ENCODE data around the gene RMDN3. TPM values are rescaled to one million over a fixed set of nuclear protein-coding genes. Genes with fewer than 3 reads are reported as not detected.

RMDN3 gene
- total and polyA plus RNA-seq, 2 donors from 2014 or later = 34.9 to 38.2 TPM

DNA sequence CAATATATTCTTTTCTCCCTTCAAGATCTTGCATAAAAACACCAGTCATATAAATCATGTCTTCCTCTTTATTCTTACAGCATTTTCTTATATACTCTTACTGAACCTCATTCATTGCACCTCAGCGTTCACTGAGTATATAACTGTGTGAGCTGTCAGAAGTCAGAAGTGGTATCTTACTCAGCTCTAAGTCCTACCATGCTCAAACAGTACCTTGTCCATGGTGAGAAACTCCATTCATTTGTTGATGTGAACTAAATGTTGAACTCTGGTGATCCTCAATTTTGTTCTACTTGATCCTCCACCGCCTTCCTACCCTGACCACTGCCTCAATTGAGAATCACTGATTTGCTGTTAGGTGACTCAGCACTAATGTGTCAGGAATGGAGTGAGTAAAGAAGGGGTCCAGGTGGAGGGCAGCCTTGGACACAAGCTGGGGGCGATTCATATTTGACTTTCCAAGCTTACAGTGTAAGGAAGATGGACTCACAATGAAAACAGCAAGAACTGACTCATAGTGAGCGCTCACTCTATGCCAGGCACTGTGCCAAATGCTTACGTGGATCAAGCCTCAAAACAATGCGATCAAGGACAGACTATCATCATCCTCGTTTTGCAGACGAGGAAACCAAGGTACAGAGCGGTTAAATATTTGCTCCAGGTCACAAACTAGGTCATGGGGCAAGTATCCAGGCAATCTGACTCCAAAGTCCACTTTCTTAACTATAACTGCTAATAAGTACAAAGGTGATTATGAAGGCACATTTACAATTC is 38.3 kb upstream of the RMDN3 start:
- H3K27me3 ChIP-seq (ENCODE audit: control insufficient read depth, insufficient read depth, low read length) = no peaks in the 10 kb centered on the region
- intact Hi-C loops (cut with DNase I) = no loop called here
- FAIRE-seq (no peak), DNase-seq (no peak)
- peaks cover 2 to 16% (median 6%) of the 10 kb centered on the region in 3 donors for H3K4me1 ChIP-seq (ENCODE audit: control insufficient read depth in 2 of 3, insufficient read depth in 2 of 3, low read depth in 1 of 3, low read length in 3 of 3)
- H3K4me3 ChIP-seq (ENCODE audit: low read length in 3 of 3) = peak overlapping the region in 1 of 3 donors; percentile 1
- H3K9ac ChIP-seq (ENCODE audit: low read length in 3 of 3) = no peak overlapping the region
- no peaks in the 10 kb centered on the region for H3K36me3 ChIP-seq (ENCODE audit: control insufficient read depth in 2 of 3, insufficient read depth in 3 of 3, low read length in 3 of 3)
- no peaks in the 10 kb centered on the region for H3K9me3 ChIP-seq (ENCODE audit: control insufficient read depth in 2 of 3, insufficient read depth in 1 of 3, low read length in 3 of 3)
- TF ChIP-seq, protein P1, sequence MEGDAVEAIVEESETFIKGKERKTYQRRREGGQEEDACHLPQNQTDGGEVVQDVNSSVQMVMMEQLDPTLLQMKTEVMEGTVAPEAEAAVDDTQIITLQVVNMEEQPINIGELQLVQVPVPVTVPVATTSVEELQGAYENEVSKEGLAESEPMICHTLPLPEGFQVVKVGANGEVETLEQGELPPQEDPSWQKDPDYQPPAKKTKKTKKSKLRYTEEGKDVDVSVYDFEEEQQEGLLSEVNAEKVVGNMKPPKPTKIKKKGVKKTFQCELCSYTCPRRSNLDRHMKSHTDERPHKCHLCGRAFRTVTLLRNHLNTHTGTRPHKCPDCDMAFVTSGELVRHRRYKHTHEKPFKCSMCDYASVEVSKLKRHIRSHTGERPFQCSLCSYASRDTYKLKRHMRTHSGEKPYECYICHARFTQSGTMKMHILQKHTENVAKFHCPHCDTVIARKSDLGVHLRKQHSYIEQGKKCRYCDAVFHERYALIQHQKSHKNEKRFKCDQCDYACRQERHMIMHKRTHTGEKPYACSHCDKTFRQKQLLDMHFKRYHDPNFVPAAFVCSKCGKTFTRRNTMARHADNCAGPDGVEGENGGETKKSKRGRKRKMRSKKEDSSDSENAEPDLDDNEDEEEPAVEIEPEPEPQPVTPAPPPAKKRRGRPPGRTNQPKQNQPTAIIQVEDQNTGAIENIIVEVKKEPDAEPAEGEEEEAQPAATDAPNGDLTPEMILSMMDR (IDR thresholded peaks at IDR 0.05; ENCODE audit: borderline replicate concordance, extremely low read depth, insufficient read depth) = no peak
- H3K27ac ChIP-seq (ENCODE audit: low read depth in 2 of 2, low read length in 2 of 2) = peak overlapping the region in 1 of 2 donors; percentile 48

DNA sequence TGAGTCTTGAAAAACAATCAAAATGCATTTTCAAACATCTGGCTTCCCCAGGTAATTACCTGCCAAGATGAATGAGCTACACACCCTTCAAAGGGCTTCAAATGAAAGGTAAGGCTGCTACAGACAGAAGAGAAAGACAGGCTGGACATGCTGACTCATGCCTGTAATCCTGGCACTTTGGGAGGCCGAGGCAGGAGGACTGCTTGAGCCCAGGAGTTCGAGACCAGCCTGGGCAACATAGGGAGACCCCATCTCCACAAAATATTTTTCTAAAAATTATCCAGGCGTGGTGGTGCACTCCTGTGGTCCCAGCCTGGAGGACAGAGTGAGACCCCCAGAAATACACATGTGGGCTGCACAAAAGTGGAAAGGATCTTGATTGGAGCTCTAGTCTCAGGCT is 37.3 kb upstream of the RMDN3 start:
- Histone ChIP-seq H3K9ac (ENCODE audit: low read length in 3 of 3) (no peak overlapping the region), H3K36me3 (ENCODE audit: control insufficient read depth in 2 of 3, insufficient read depth in 3 of 3, low read length in 3 of 3) (no peaks in the 10 kb centered on the region), H3K4me3 (ENCODE audit: low read length in 3 of 3) (no peak overlapping the region), H3K27me3 (ENCODE audit: control insufficient read depth, insufficient read depth, low read length) (no peaks in the 10 kb centered on the region), H3K4me1 (ENCODE audit: control insufficient read depth in 2 of 3, insufficient read depth in 2 of 3, low read depth in 1 of 3, low read length in 3 of 3) (peaks cover 5 to 23% (median 14%) of the 10 kb centered on the region in 3 donors), H3K9me3 (ENCODE audit: control insufficient read depth in 2 of 3, insufficient read depth in 1 of 3, low read length in 3 of 3) (no peaks in the 10 kb centered on the region), H3K27ac (ENCODE audit: low read depth in 2 of 2, low read length in 2 of 2) (no peak overlapping the region)
- DNase-seq = no peak
- no peak for FAIRE-seq
- intact Hi-C loops (cut with DNase I) = no loop called here
- TF ChIP-seq, protein P1 (IDR thresholded peaks at IDR 0.05; ENCODE audit: borderline replicate concordance, extremely low read depth, insufficient read depth) = no peak

DNA sequence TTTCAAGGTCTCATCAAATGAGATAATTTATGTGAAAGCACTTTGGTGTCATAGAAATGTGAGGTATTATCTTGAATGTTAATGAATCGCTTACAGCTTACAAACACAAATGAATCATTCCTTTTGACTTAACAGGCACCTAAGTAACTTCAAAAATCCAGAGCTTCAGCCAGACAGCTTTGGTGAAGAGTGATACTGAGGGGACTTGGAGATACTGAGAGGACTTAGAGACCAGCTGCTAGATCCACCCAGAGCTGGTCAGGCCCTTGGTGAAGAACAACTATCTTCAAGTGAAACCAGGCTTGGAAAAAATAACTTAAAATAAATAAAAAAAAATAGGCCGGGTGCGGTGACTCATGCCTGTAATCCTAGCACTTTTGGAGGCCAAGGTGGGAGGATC is 35.7 kb upstream of the RMDN3 start:
- no peaks in the 10 kb centered on the region for H3K27me3 ChIP-seq (ENCODE audit: control insufficient read depth, insufficient read depth, low read length)
- H3K9ac ChIP-seq (ENCODE audit: low read length in 3 of 3) = no peak overlapping the region
- peaks cover 5 to 33% (median 22%) of the 10 kb centered on the region in 3 donors for H3K4me1 ChIP-seq (ENCODE audit: control insufficient read depth in 2 of 3, insufficient read depth in 2 of 3, low read depth in 1 of 3, low read length in 3 of 3)
- H3K27ac ChIP-seq (ENCODE audit: low read depth in 2 of 2, low read length in 2 of 2) = no peak overlapping the region
- H3K36me3 ChIP-seq (ENCODE audit: control insufficient read depth in 2 of 3, insufficient read depth in 3 of 3, low read length in 3 of 3) = no peaks in the 10 kb centered on the region
- H3K4me3 ChIP-seq (ENCODE audit: low read length in 3 of 3) = no peak overlapping the region
- H3K9me3 ChIP-seq (ENCODE audit: control insufficient read depth in 2 of 3, insufficient read depth in 1 of 3, low read length in 3 of 3) = no peaks in the 10 kb centered on the region
- TF ChIP-seq, protein P1 (IDR thresholded peaks at IDR 0.05; ENCODE audit: borderline replicate concordance, extremely low read depth, insufficient read depth) = no peak
- no peak for DNase-seq
- FAIRE-seq = no peak
- intact Hi-C loops (cut with DNase I) = no loop called here

All from kidney (tissue), 14 donors.